ENCODE data around the gene IL1RAPL2.
A peak's percentile ranks its signal among the peaks of the same experiment; 100 is the strongest.

IL1RAPL2 gene

GRCh38 chrX:105375816-105376215, 809.8 kb downstream of the IL1RAPL2 start:
- no peak overlapping the region for H3K4me3 ChIP-seq
- H3K9me3 ChIP-seq (ENCODE audit: low read depth, low read length): no peaks in the 10 kb centered on the region
- no peak overlapping the region for H3K27ac ChIP-seq
- TF ChIP-seq POLR2AphosphoS5 (IDR thresholded peaks at IDR 0.05; ENCODE audit: borderline replicate concordance, low read depth, low read length) (no peak), FOXP2 (optimal IDR thresholded peaks at IDR 0.05; ENCODE audit: control extremely low read depth, extremely low read length, insufficient read depth) (no peak), EZH2 (IDR thresholded peaks at IDR 0.05) (no peak)
- no peak overlapping the region for H3K9ac ChIP-seq (ENCODE audit: insufficient read length)
- no peak for DNase-seq (ENCODE audit: low read depth, low spot score)
- no peaks in the 10 kb centered on the region for H3K36me3 ChIP-seq (ENCODE audit: insufficient read depth, low read length)

- Histone ChIP-seq H3K9me3 (ENCODE audit: low read depth, low read length) (no peaks in the 10 kb centered on the region), H3K36me3 (ENCODE audit: insufficient read depth, low read length) (no peaks in the 10 kb centered on the region), H3K4me3 (no peak overlapping the region), H3K9ac (ENCODE audit: insufficient read length) (no peak overlapping the region), H3K27ac (no peak overlapping the region)
- no peak for DNase-seq (ENCODE audit: low read depth, low spot score)
- TF ChIP-seq FOXP2 (optimal IDR thresholded peaks at IDR 0.05; ENCODE audit: control extremely low read depth, extremely low read length, insufficient read depth) (no peak), POLR2AphosphoS5 (IDR thresholded peaks at IDR 0.05; ENCODE audit: borderline replicate concordance, low read depth, low read length) (no peak), EZH2 (IDR thresholded peaks at IDR 0.05) (no peak)
These were observed 858.7 kb downstream of the IL1RAPL2 start for GRCh38 chrX:105424729-105425128.

DNA sequence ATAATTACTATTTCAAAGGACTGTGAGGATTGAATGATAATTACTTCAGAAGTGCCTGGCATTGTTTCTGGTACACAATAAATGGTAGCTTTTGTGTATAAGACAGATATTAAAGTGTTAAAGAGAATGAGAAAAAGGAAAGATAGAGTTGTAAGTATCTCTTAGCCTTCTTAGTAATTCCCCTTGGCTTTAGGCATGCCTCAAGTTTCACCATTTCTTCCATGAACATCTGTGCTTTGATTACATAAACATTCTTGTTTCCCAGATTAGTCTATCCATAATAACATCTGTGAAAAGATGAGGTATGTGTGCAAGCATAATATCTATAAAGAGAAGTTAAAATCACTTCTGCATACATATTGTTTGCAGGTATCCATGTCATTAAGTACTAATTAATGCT, 885.4 kb downstream of the IL1RAPL2 start:
- no peak for DNase-seq (ENCODE audit: low read depth, low spot score)
- H3K27ac ChIP-seq: no peak overlapping the region
- H3K36me3 ChIP-seq (ENCODE audit: insufficient read depth, low read length): no peaks in the 10 kb centered on the region
- H3K9ac ChIP-seq (ENCODE audit: insufficient read length): no peak overlapping the region
- no peak for TF ChIP-seq EZH2 (IDR thresholded peaks at IDR 0.05)
- no peak overlapping the region for H3K4me3 ChIP-seq
- H3K9me3 ChIP-seq (ENCODE audit: low read depth, low read length): no peaks in the 10 kb centered on the region

GRCh38 chrX:105458846-105459245, 892.8 kb downstream of the IL1RAPL2 start:
- Histone ChIP-seq H3K27ac (no peak overlapping the region), H3K9ac (ENCODE audit: insufficient read length) (no peak overlapping the region), H3K4me3 (no peak overlapping the region), H3K36me3 (ENCODE audit: insufficient read depth, low read length) (no peaks in the 10 kb centered on the region), H3K9me3 (ENCODE audit: low read depth, low read length) (no peaks in the 10 kb centered on the region)
- TF ChIP-seq EZH2 (IDR thresholded peaks at IDR 0.05) (no peak), POLR2AphosphoS5 (IDR thresholded peaks at IDR 0.05; ENCODE audit: borderline replicate concordance, low read depth, low read length) (no peak), FOXP2 (optimal IDR thresholded peaks at IDR 0.05; ENCODE audit: control extremely low read depth, extremely low read length, insufficient read depth) (no peak)
- DNase-seq (ENCODE audit: low read depth, low spot score): no peak

- no peaks in the 10 kb centered on the region for H3K9me3 ChIP-seq (ENCODE audit: low read depth, low read length)
- no peak overlapping the region for H3K9ac ChIP-seq (ENCODE audit: insufficient read length)
- TF ChIP-seq POLR2AphosphoS5 (IDR thresholded peaks at IDR 0.05; ENCODE audit: borderline replicate concordance, low read depth, low read length) (no peak), FOXP2 (optimal IDR thresholded peaks at IDR 0.05; ENCODE audit: control extremely low read depth, extremely low read length, insufficient read depth) (no peak), EZH2 (IDR thresholded peaks at IDR 0.05) (no peak)
- peak overlapping the region; percentile 72 for H3K27ac ChIP-seq
- H3K4me3 ChIP-seq: peak overlapping the region; percentile 34
- peak; percentile 44 for DNase-seq (ENCODE audit: low read depth, low spot score)
- H3K36me3 ChIP-seq (ENCODE audit: insufficient read depth, low read length): no peaks in the 10 kb centered on the region
These were observed 894.4 kb downstream of the IL1RAPL2 start for GRCh38 chrX:105460376-105460775.

DNA sequence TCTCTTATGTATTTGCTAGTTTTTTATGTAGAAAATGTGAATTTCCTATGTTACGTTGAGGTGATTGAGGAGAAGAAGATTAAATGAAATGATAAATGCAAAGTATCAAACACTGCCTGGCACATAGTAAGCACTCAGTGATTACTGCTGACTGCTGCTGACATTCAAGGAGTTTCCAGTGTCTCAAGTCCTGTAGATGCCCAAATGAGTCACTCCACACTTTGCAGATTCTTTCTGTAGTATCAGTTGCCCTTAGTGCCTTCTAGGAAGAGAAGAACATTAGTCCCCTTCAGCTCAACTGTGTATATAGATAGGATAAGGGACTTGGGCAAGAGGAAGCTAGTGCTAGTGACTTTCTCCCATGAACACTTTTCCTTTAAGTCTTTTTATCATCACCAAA, 895.0 kb downstream of the IL1RAPL2 start:
- no peak for DNase-seq (ENCODE audit: low read depth, low spot score)
- 0 out of 2 replicates have a peak overlapping the region, but pooled peaks have one; percentile 7 for H3K4me3 ChIP-seq
- peak overlapping the region; percentile 72; the same call in 1 of the 2 replicates for H3K27ac ChIP-seq
- H3K9me3 ChIP-seq (ENCODE audit: low read depth, low read length): no peaks in the 10 kb centered on the region
- TF ChIP-seq EZH2 (IDR thresholded peaks at IDR 0.05): no peak
- TF ChIP-seq POLR2AphosphoS5 (IDR thresholded peaks at IDR 0.05; ENCODE audit: borderline replicate concordance, low read depth, low read length): no peak
- TF ChIP-seq FOXP2 (optimal IDR thresholded peaks at IDR 0.05; ENCODE audit: control extremely low read depth, extremely low read length, insufficient read depth): no peak
- H3K9ac ChIP-seq (ENCODE audit: insufficient read length): no peak overlapping the region
- H3K36me3 ChIP-seq (ENCODE audit: insufficient read depth, low read length): no peaks in the 10 kb centered on the region

DNA sequence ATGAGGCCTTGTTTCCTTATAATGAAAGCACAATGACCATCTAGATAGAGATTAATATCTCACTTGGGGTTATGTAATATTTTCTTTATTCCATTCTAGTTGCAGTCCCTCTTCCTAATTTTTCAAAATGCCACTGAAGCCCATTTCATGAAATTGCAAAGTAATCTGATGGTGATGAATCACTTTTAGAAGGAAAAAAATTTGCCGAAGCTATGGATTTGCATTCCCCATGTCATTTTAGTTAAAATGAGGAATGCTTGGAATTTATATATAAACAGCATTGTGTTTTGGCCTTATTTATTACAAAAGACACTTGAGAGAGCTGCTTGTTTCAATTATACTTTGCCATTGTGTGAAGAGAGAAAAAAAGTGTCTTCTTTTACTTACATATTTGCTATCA, 896.2 kb downstream of the IL1RAPL2 start:
- TF ChIP-seq POLR2AphosphoS5 (IDR thresholded peaks at IDR 0.05; ENCODE audit: borderline replicate concordance, low read depth, low read length) (no peak), EZH2 (IDR thresholded peaks at IDR 0.05) (no peak), FOXP2 (optimal IDR thresholded peaks at IDR 0.05; ENCODE audit: control extremely low read depth, extremely low read length, insufficient read depth) (no peak)
- no peak for DNase-seq (ENCODE audit: low read depth, low spot score)
- no peak overlapping the region for H3K4me3 ChIP-seq
- no peaks in the 10 kb centered on the region for H3K36me3 ChIP-seq (ENCODE audit: insufficient read depth, low read length)
- H3K9ac ChIP-seq (ENCODE audit: insufficient read length): no peak overlapping the region
- no peak overlapping the region for H3K27ac ChIP-seq
- H3K9me3 ChIP-seq (ENCODE audit: low read depth, low read length): no peaks in the 10 kb centered on the region

- no peaks in the 10 kb centered on the region for H3K9me3 ChIP-seq (ENCODE audit: low read depth, low read length)
- H3K27ac ChIP-seq: no peak overlapping the region
- DNase-seq (ENCODE audit: low read depth, low spot score): no peak
- no peak overlapping the region for H3K4me3 ChIP-seq
- H3K9ac ChIP-seq (ENCODE audit: insufficient read length): no peak overlapping the region
- TF ChIP-seq POLR2AphosphoS5 (IDR thresholded peaks at IDR 0.05; ENCODE audit: borderline replicate concordance, low read depth, low read length): no peak
- no peak for TF ChIP-seq EZH2 (IDR thresholded peaks at IDR 0.05)
- TF ChIP-seq FOXP2 (optimal IDR thresholded peaks at IDR 0.05; ENCODE audit: control extremely low read depth, extremely low read length, insufficient read depth): no peak
- no peaks in the 10 kb centered on the region for H3K36me3 ChIP-seq (ENCODE audit: insufficient read depth, low read length)
These were observed 897.5 kb downstream of the IL1RAPL2 start for GRCh38 chrX:105463473-105463872.

- Histone ChIP-seq H3K36me3 (ENCODE audit: insufficient read depth, low read length) (no peaks in the 10 kb centered on the region), H3K9me3 (ENCODE audit: low read depth, low read length) (no peaks in the 10 kb centered on the region), H3K27ac (no peak overlapping the region), H3K9ac (ENCODE audit: insufficient read length) (no peak overlapping the region), H3K4me3 (no peak overlapping the region)
- DNase-seq (ENCODE audit: low read depth, low spot score): no peak
- TF ChIP-seq FOXP2 (optimal IDR thresholded peaks at IDR 0.05; ENCODE audit: control extremely low read depth, extremely low read length, insufficient read depth) (no peak), EZH2 (IDR thresholded peaks at IDR 0.05) (no peak), POLR2AphosphoS5 (IDR thresholded peaks at IDR 0.05; ENCODE audit: borderline replicate concordance, low read depth, low read length) (no peak)
These were observed 898.6 kb downstream of the IL1RAPL2 start for GRCh38 chrX:105464618-105465017.
